GM23338 (cell line): ENCODE measurements around the gene KLHL21. TPM values are rescaled to one million over a fixed set of nuclear protein-coding genes. Genes with fewer than 3 reads are reported as not detected.

Experiments used
- ATAC-seq: fragments of 200-7000 bp; cut with Tn5 transposase; 3 replicates; pipeline ENCODE4 v1.9.1; 2020
- DNase-seq: peaks from one replicate; pipeline ENCODE4 v3.0.0-alpha.2; 2015; ENCODE audit warnings: low spot score
- H2AFZ ChIP-seq: fragments of 200-600 bp; sonication (generic); 2 replicates; pipeline ENCODE4 v1.8.0; 2016; ENCODE audit warnings: antibody characterized with exemption, mild to moderate bottlenecking, moderate library complexity
- H3F3A ChIP-seq: fragments of 200-600 bp; sonication (generic); replicated peaks from 2 replicates; pipeline ENCODE4 v1.8.0; 2017; ENCODE audit warnings: antibody characterized with exemption, mixed run types, low read depth
- H3K27ac ChIP-seq: fragments of 200-600 bp; sonication (generic); 2 replicates; pipeline ENCODE4 v1.6.1; 2016; ENCODE audit warnings: low read depth
- H3K27me3 ChIP-seq: fragments of 200-600 bp; sonication (generic); 2 replicates; pipeline ENCODE4 v1.8.0; 2016; ENCODE audit warnings: mild to moderate bottlenecking, mixed run types, moderate library complexity; ENCODE audit not compliant: insufficient read depth
- H3K36me3 ChIP-seq: fragments of 200-600 bp; sonication (generic); 2 replicates; pipeline ENCODE4 v1.8.0; 2016; ENCODE audit warnings: mild to moderate bottlenecking; ENCODE audit not compliant: insufficient read depth
- H3K4me1 ChIP-seq: fragments of 200-600 bp; sonication (generic); 2 replicates; pipeline ENCODE4 v1.8.0; 2016; ENCODE audit warnings: mild to moderate bottlenecking, moderate library complexity; ENCODE audit not compliant: insufficient read depth
- H3K4me2 ChIP-seq: fragments of 200-600 bp; sonication (generic); 2 replicates; pipeline ENCODE4 v1.7.1; 2017; ENCODE audit warnings: mixed run types
- H3K4me3 ChIP-seq: fragments of 200-600 bp; sonication (generic); 2 replicates; pipeline ENCODE4 v1.6.1; 2016; ENCODE audit warnings: mixed run types
- H3K79me2 ChIP-seq: fragments of 200-600 bp; sonication (generic); replicated peaks from 2 replicates; pipeline ENCODE4 v1.8.0; 2017; ENCODE audit warnings: mild to moderate bottlenecking; ENCODE audit not compliant: insufficient read depth
- H3K9me2 ChIP-seq: fragments of 200-600 bp; sonication (generic); 2 replicates; pipeline ENCODE4 v1.8.0; 2017; ENCODE audit not compliant: insufficient read depth
- H4K20me1 ChIP-seq: fragments of 200-600 bp; sonication (generic); replicated peaks from 2 replicates; pipeline ENCODE4 v1.8.0; 2017; ENCODE audit warnings: mild to moderate bottlenecking; ENCODE audit not compliant: insufficient read depth
- H3K27ac Mint-ChIP-seq: 2 replicates; pipeline ENCODE4 v1.8.0; 2020; ENCODE audit warnings: inconsistent platforms, mild to moderate bottlenecking, moderate library complexity, mixed read lengths
- H3K27me3 Mint-ChIP-seq: 3 replicates; pipeline ENCODE4 v1.8.0; 2022; ENCODE audit warnings: low read depth, mild to moderate bottlenecking, moderate library complexity, mixed read lengths, inconsistent platforms; ENCODE audit not compliant: insufficient read depth, poor library complexity
- H3K36me3 Mint-ChIP-seq: 3 replicates; pipeline ENCODE4 v1.8.0; 2021; ENCODE audit warnings: low read depth, mild to moderate bottlenecking, inconsistent platforms, moderate library complexity, mixed read lengths
- H3K4me1 Mint-ChIP-seq: 3 replicates; pipeline ENCODE4 v1.8.0; 2020; ENCODE audit warnings: mild to moderate bottlenecking, inconsistent platforms, mixed read lengths
- H3K4me3 Mint-ChIP-seq: 3 replicates; pipeline ENCODE4 v1.8.0; 2021; ENCODE audit warnings: moderate library complexity, mild to moderate bottlenecking, inconsistent platforms, mixed read lengths
- H3K9me3 Mint-ChIP-seq: 3 replicates; pipeline ENCODE4 v1.8.0; 2020; ENCODE audit warnings: moderate library complexity, mild to moderate bottlenecking, inconsistent platforms, mixed read lengths
- CREB1 ChIP-seq: fragments of 250-450 bp; sonication (Bioruptor Pico); IDR thresholded peaks from 2 replicates; pipeline ENCODE4 v1.5.0; 2020; ENCODE audit warnings: low read depth, mild to moderate bottlenecking, moderate library complexity
- CTCF ChIP-seq, 2 experiments: fragments of 200-600 bp in 1 of 2; sonication (generic) in 1 of 2; conservative IDR thresholded peaks; 2 replicates each; pipeline versions ENCODE4 v1.5.1 to v1.6.1; 2016 to 2017; ENCODE audit warnings: antibody characterized with exemption in 2 of 2, low read depth in 2 of 2, mild to moderate bottlenecking in 2 of 2, moderate library complexity in 1 of 2
- EZH2 ChIP-seq: fragments of 200-600 bp; sonication (generic); IDR thresholded peaks from one replicate; pipeline ENCODE4 v1.8.0; 2017; ENCODE audit warnings: antibody characterized with exemption, mild to moderate bottlenecking, low read depth; ENCODE audit not compliant: unreplicated experiment
- EZH2phosphoT487 ChIP-seq: fragments of 200-600 bp; sonication (generic); IDR thresholded peaks from one replicate; pipeline ENCODE4 v1.8.1; 2018; ENCODE audit warnings: antibody characterized with exemption; ENCODE audit not compliant: unreplicated experiment
- JUNB ChIP-seq: IDR thresholded peaks from one replicate; pipeline ENCODE4 v1.6.1; 2016; ENCODE audit warnings: antibody characterized with exemption; ENCODE audit not compliant: unreplicated experiment
- NANOG ChIP-seq: IDR thresholded peaks from 2 replicates; pipeline ENCODE4 v1.6.1; 2016; ENCODE audit warnings: antibody characterized with exemption, borderline replicate concordance
- POLR2AphosphoS5 ChIP-seq: IDR thresholded peaks from 2 replicates; pipeline ENCODE4 v1.6.1; 2016; ENCODE audit warnings: antibody characterized with exemption, low read depth
- STAT1 ChIP-seq: IDR thresholded peaks from one replicate; pipeline ENCODE4 v1.6.1; 2016; ENCODE audit warnings: antibody characterized with exemption; ENCODE audit not compliant: unreplicated experiment
- ZNF114 ChIP-seq: fragments of 250-450 bp; sonication (Bioruptor Pico); IDR thresholded peaks from 2 replicates; pipeline ENCODE4 v1.5.0; 2020; ENCODE audit warnings: mild to moderate bottlenecking, moderate library complexity
- ZNF331 ChIP-seq: fragments of 250-450 bp; sonication (Bioruptor Pico); IDR thresholded peaks from 2 replicates; pipeline ENCODE4 v1.5.0; 2020; ENCODE audit warnings: low read depth, mild to moderate bottlenecking, moderate library complexity
- polyA plus RNA-seq: library from polyadenylated mRNA; unstranded; fragments of >200 nt; fragmentation: Nextera tagmentation; extraction: Ambion mirVana; gene quantifications from 2 replicates; pipeline ENCODE4 v1.2.1, GENCODE V29; 2016
- total RNA-seq: library from RNA; depleted of rRNA; stranded (reverse); fragments of >200 nt; shearing (Covaris generic); gene quantifications from 2 replicates; pipeline ENCODE4 v1.2.3, GENCODE V29; 2014
- TF ChIP-seq, protein P1 (sequence below): IDR thresholded peaks from 2 replicates; pipeline ENCODE4 v1.6.1; 2016; ENCODE audit warnings: antibody characterized with exemption
- TF ChIP-seq, protein P2 (sequence below): IDR thresholded peaks from one replicate; pipeline ENCODE4 v1.6.1; 2018; ENCODE audit warnings: antibody characterized with exemption; ENCODE audit not compliant: unreplicated experiment

The KLHL21 gene
- total and polyA plus RNA-seq, 2 experiments from 2014 or later: 7.3 to 35.9 TPM

DNA sequence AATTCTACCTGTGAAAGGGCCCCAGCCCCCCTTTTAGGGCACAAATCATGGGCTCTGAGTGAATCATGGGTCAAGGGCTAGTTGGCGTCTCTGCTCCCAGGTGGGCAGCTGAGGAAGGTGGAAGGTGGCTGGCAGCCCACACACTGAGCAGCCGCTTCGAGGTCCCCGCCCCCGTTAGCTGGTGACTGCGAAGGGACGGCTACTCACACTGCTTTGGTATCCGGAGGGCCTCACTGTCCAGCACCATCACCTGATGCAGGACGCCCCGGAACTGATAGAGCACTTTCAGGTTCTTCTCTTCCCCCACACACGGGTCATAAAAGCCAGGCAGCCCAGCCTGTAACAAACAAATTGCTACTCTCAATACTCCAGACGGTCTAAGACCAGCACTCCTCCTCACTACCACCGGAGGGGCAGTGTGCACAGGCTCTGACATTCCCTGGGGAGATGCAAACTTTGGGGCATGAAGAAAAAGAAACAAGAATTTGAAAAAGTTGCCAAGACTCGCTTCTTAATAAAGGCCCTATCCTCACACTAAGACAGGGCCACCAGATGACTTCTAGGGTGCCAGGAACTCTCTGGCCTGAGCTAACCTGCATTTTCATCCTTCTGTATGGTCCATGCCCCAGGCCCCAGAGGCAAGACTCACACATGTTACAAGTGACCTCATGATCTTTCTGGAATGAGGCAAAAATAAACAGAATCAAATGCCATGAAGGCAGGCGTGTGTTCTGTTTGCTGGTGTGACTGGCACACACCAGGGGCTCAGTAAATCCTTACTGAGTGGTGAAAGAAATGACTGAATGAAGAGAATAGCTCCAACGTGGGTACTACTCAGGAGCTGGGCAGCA is 33.5 kb upstream of the KLHL21 start:
- no peaks in the 10 kb centered on the region for H3K9me3 Mint-ChIP-seq
- Histone ChIP-seq H4K20me1 (0 out of 2 replicates have a peak, but pooled peaks cover 8% of the 10 kb centered on the region), H3K4me1 (no peaks in the 10 kb centered on the region), H3F3A (peaks cover 6% of the 10 kb centered on the region; the same call in 1 of the 2 replicates), H2AFZ (no peak overlapping the region), H3K36me3 (peaks cover 38% of the 10 kb centered on the region), H3K4me3 (no peak overlapping the region), H3K4me2 (no peak overlapping the region), H3K79me2 (no peaks in the 10 kb centered on the region), H3K9me2 (no peaks in the 10 kb centered on the region), H3K27me3 (no peaks in the 10 kb centered on the region), H3K27ac (no peak overlapping the region)
- no peaks in the 10 kb centered on the region for H3K4me1 Mint-ChIP-seq
- TF ChIP-seq EZH2 (no peak), CREB1 (CRISPR knock-in tag) (no peak)
- ATAC-seq: no peak; the same call in 2 of the 3 replicates
- peaks cover 9% of the 10 kb centered on the region for H3K27me3 Mint-ChIP-seq
- H3K4me3 Mint-ChIP-seq: no peak overlapping the region
- DNase-seq: no peak
- H3K27ac Mint-ChIP-seq: no peak overlapping the region
- peaks cover 79% of the 10 kb centered on the region for H3K36me3 Mint-ChIP-seq

DNA sequence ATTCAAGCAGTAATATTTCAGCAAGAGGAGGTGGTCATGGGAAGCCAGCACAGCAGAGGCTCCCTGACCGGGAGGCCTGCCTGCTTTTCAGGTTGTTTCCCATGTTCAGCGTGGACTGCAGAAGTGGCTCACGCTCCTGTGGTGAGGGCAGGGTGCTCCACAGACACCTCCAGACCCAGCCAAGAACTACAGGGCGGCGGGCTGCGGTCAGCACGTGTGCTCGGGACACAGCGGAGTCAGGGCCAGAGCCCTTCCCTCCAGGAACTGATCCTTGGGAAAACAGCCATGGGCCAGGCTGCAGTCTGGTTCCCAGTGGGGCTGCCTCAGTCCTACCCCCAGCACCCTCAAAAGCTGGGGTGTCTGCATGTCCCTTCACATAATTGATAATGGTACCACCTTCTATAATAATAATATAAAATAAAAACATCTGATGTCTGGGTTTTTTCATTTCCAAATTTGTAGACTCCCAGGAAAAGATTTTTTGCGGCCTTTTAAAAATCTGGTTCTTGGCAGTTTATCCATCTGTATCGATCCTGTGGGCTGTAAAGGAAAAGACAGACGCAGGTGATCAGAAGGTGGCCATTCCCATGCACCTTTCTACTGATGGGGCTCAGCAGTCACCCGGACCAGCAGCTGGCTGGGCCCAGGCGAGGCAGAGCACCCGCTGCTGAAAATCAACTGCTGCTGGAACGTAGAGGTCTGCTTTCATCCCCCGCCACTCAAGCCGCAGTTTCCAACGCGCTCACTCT is 32.7 kb upstream of the KLHL21 start:
- ATAC-seq (no peak), DNase-seq (no peak)
- Mint-ChIP-seq H3K27me3 (peaks cover 9% of the 10 kb centered on the region), H3K9me3 (no peaks in the 10 kb centered on the region), H3K4me3 (no peak overlapping the region), H3K36me3 (peaks cover 72% of the 10 kb centered on the region), H3K4me1 (no peaks in the 10 kb centered on the region), H3K27ac (no peak overlapping the region)
- peaks cover 33% of the 10 kb centered on the region for H3K36me3 ChIP-seq
- H3K4me1 ChIP-seq: no peaks in the 10 kb centered on the region
- no peaks in the 10 kb centered on the region for H3K79me2 ChIP-seq
- peaks cover 13% of the 10 kb centered on the region for H4K20me1 ChIP-seq
- H3K4me2 ChIP-seq: no peak overlapping the region
- no peaks in the 10 kb centered on the region for H3K27me3 ChIP-seq
- H3K9me2 ChIP-seq: no peaks in the 10 kb centered on the region
- peaks cover 6% of the 10 kb centered on the region; the same call in 1 of the 2 replicates for H3F3A ChIP-seq
- no peak overlapping the region for H3K27ac ChIP-seq
- H3K4me3 ChIP-seq: no peak overlapping the region
- H2AFZ ChIP-seq: no peak overlapping the region
- no peak for TF ChIP-seq ZNF331 (CRISPR knock-in tag)
- TF ChIP-seq, protein P1, sequence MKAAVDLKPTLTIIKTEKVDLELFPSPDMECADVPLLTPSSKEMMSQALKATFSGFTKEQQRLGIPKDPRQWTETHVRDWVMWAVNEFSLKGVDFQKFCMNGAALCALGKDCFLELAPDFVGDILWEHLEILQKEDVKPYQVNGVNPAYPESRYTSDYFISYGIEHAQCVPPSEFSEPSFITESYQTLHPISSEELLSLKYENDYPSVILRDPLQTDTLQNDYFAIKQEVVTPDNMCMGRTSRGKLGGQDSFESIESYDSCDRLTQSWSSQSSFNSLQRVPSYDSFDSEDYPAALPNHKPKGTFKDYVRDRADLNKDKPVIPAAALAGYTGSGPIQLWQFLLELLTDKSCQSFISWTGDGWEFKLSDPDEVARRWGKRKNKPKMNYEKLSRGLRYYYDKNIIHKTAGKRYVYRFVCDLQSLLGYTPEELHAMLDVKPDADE: no peak
- TF ChIP-seq POLR2AphosphoS5: no peak
- no peak for TF ChIP-seq CTCF (conservative IDR thresholded peaks at IDR 0.05; ENCODE audit: low read depth in 2 of 2)
- no peak for TF ChIP-seq NANOG
- TF ChIP-seq EZH2: no peak
- TF ChIP-seq STAT1: no peak
- TF ChIP-seq EZH2phosphoT487: no peak
- TF ChIP-seq JUNB: no peak
- TF ChIP-seq, protein P2, sequence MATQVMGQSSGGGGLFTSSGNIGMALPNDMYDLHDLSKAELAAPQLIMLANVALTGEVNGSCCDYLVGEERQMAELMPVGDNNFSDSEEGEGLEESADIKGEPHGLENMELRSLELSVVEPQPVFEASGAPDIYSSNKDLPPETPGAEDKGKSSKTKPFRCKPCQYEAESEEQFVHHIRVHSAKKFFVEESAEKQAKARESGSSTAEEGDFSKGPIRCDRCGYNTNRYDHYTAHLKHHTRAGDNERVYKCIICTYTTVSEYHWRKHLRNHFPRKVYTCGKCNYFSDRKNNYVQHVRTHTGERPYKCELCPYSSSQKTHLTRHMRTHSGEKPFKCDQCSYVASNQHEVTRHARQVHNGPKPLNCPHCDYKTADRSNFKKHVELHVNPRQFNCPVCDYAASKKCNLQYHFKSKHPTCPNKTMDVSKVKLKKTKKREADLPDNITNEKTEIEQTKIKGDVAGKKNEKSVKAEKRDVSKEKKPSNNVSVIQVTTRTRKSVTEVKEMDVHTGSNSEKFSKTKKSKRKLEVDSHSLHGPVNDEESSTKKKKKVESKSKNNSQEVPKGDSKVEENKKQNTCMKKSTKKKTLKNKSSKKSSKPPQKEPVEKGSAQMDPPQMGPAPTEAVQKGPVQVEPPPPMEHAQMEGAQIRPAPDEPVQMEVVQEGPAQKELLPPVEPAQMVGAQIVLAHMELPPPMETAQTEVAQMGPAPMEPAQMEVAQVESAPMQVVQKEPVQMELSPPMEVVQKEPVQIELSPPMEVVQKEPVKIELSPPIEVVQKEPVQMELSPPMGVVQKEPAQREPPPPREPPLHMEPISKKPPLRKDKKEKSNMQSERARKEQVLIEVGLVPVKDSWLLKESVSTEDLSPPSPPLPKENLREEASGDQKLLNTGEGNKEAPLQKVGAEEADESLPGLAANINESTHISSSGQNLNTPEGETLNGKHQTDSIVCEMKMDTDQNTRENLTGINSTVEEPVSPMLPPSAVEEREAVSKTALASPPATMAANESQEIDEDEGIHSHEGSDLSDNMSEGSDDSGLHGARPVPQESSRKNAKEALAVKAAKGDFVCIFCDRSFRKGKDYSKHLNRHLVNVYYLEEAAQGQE: no peak
- TF ChIP-seq CREB1 (CRISPR knock-in tag): no peak
- TF ChIP-seq ZNF114 (CRISPR knock-in tag): no peak
